HepG2 (cell line): Measurements from ENCODE around the gene CD83. TPM values are rescaled to one million over a fixed set of nuclear protein-coding genes. Genes with fewer than 3 reads are reported as not detected.
A peak's percentile ranks its signal among the peaks of the same experiment; 100 is the strongest.

Experiments
- ATAC-seq: fragments of 200-7000 bp; cut with Tn5 transposase; 3 replicates; pipeline ENCODE4 v1.9.1; 2020; ENCODE audit warnings: mild to moderate bottlenecking, moderate library complexity
- BruUV-seq: library from RNA; stranded (reverse); fragments of 400-500 nt; replicated peaks from 2 replicates; lab custom pipeline; 2021; lab: Mats Ljungman, UMichigan
- CTCF ChIA-PET: fragments of 300-600 bp; formaldehyde crosslinking; extraction: SDS; loops from one replicate; lab custom pipeline; 2021; ENCODE audit warnings: low total read pairs, inconsistent platforms, low intra/inter-chr PET ratio; lab: Yijun Ruan, JAX
- POLR2A ChIA-PET: fragments of 350-600 bp; sonication (Branson Sonifier 250); formaldehyde crosslinking; loops from one replicate; lab custom pipeline; 2020; ENCODE audit warnings: antibody characterized with exemption, inconsistent platforms; lab: Yijun Ruan, JAX
- DNase-seq: peaks from one replicate; pipeline ENCODE4 v3.0.0-alpha.2; 2015; ENCODE audit warnings: low spot score
- FAIRE-seq: peaks from 3 replicates; lab custom pipeline; 2011; peaks lifted over from hg19 to GRCh38; lab: Jason Lieb, UNC
- H2AFZ ChIP-seq: one replicate; pipeline ENCODE4 v1.6.1; 2011; ENCODE audit warnings: low read length, inconsistent platforms
- H3K27ac ChIP-seq: fragments of 300-600 bp; 3 replicates; pipeline ENCODE4 v1.8.0; 2011; ENCODE audit warnings: mixed run types, mild to moderate bottlenecking, mixed read lengths, low read length, inconsistent platforms; ENCODE audit not compliant: insufficient read depth; ENCODE audit errors: extremely low read length
- H3K27me3 ChIP-seq, 2 experiments: fragments of 200-600 bp in 1 of 2; 2 replicates in 1 of 2; 3 replicates in 1 of 2; pipeline versions ENCODE4 v1.6.0 to v1.8.0; 2011; ENCODE audit warnings: low read length in 2 of 2, mild to moderate bottlenecking in 2 of 2, moderate library complexity in 2 of 2, inconsistent platforms in 1 of 2; ENCODE audit not compliant: insufficient read depth in 2 of 2, control insufficient read depth in 1 of 2
- H3K36me3 ChIP-seq, 2 experiments: fragments of 200-600 bp in 1 of 2; replicated peaks in 1 of 2; 2 replicates in 1 of 2; 3 replicates in 1 of 2; pipeline versions ENCODE4 v1.5.1 to v1.8.0; 2011; ENCODE audit warnings: low read length in 2 of 2, inconsistent platforms in 1 of 2; ENCODE audit not compliant: insufficient read depth in 2 of 2, control insufficient read depth in 1 of 2
- H3K4me1 ChIP-seq: 2 replicates; pipeline ENCODE4 v1.5.1; 2012; ENCODE audit warnings: low read length, inconsistent platforms; ENCODE audit not compliant: insufficient read depth
- H3K4me2 ChIP-seq: 2 replicates; pipeline ENCODE4 v1.6.0; 2011; ENCODE audit warnings: low read depth, low read length, inconsistent platforms
- H3K4me3 ChIP-seq, 3 experiments: fragments of 200-600 bp in 1 of 3; sonication (generic), shearing (Covaris generic) in 1 of 3; replicated peaks in 1 of 3; 2 replicates each; pipeline ENCODE4 v1.5.1; 2011 to 2016; ENCODE audit warnings: low read length in 3 of 3, inconsistent platforms in 2 of 3, low read depth in 2 of 3, mild to moderate bottlenecking in 2 of 3, control low read depth in 1 of 3, mixed read lengths in 1 of 3; ENCODE audit not compliant: insufficient read depth in 1 of 3
- H3K79me2 ChIP-seq: one replicate; pipeline ENCODE4 v1.6.1; 2011; ENCODE audit warnings: low read length, inconsistent platforms; ENCODE audit not compliant: insufficient read depth
- H3K9ac ChIP-seq: 2 replicates; pipeline ENCODE4 v1.6.0; 2011; ENCODE audit warnings: mild to moderate bottlenecking, low read depth, low read length, inconsistent platforms; ENCODE audit not compliant: insufficient read depth
- H3K9me3 ChIP-seq: 2 replicates; pipeline ENCODE4 v1.5.1; 2012; ENCODE audit warnings: mild to moderate bottlenecking, low read length
- H4K20me1 ChIP-seq: 2 replicates; pipeline ENCODE4 v1.6.0; 2011; ENCODE audit warnings: inconsistent platforms, mild to moderate bottlenecking, low read length, moderate library complexity; ENCODE audit not compliant: insufficient read depth
- GRHL1 ChIP-seq: sonication (generic); formaldehyde crosslinking; conservative IDR thresholded peaks from 2 replicates; pipeline ENCODE4 v1.8.0; 2022; ENCODE audit warnings: missing genetic modification reagents
- HES4 ChIP-seq: sonication (generic); formaldehyde crosslinking; IDR thresholded peaks from 2 replicates; pipeline ENCODE4 v1.9.0; 2021; ENCODE audit warnings: mild to moderate bottlenecking, missing genetic modification reagents, borderline replicate concordance
- JARID2 ChIP-seq: sonication (generic); formaldehyde crosslinking; IDR thresholded peaks from 2 replicates; pipeline ENCODE4 v1.8.1; 2023; ENCODE audit warnings: missing genetic modification reagents, inconsistent platforms; ENCODE audit not compliant: insufficient replicate concordance
- NFE2L2 ChIP-seq: fragments of 150-350 bp; IDR thresholded peaks from 2 replicates; pipeline ENCODE4 v1.6.1; 2014; ENCODE audit warnings: low read length
- PREB ChIP-seq: sonication (generic); formaldehyde crosslinking; IDR thresholded peaks from 2 replicates; pipeline ENCODE4 v1.4.0; 2020; ENCODE audit warnings: missing genetic modification reagents
- SIX4 ChIP-seq: sonication (generic); formaldehyde crosslinking; IDR thresholded peaks from 2 replicates; pipeline ENCODE4 v1.4.0; 2020; ENCODE audit warnings: missing genetic modification reagents
- SMAD3 ChIP-seq: sonication (generic); formaldehyde crosslinking; IDR thresholded peaks from 2 replicates; pipeline ENCODE4 v1.4.0; 2020; ENCODE audit warnings: missing genetic modification reagents
- SMC3 ChIP-seq: IDR thresholded peaks from 2 replicates; pipeline ENCODE4 v1.6.1; 2011; ENCODE audit warnings: low read length, improper control_type of control experiment
- SNAPC2 ChIP-seq: sonication (generic); formaldehyde crosslinking; IDR thresholded peaks from 2 replicates; pipeline ENCODE4 v1.8.1; 2022; ENCODE audit warnings: mild to moderate bottlenecking, missing genetic modification reagents
- U2AF1 ChIP-seq: fragments of 200-400 bp; formaldehyde crosslinking; optimal IDR thresholded peaks from 2 replicates; pipeline ENCODE3; 2017; ENCODE audit warnings: mild to moderate bottlenecking, low read depth, low read length
- ZNF207 ChIP-seq: fragments of 450-650 bp; IDR thresholded peaks from 2 replicates; pipeline ENCODE4 v1.6.1; 2016; ENCODE audit warnings: antibody characterized with exemption, borderline replicate concordance
- ZNF30 ChIP-seq: sonication (generic); formaldehyde crosslinking; IDR thresholded peaks from 2 replicates; pipeline ENCODE4 v1.5.0; 2020; ENCODE audit warnings: mild to moderate bottlenecking, missing genetic modification reagents
- ZNF326 ChIP-seq: sonication (generic); formaldehyde crosslinking; IDR thresholded peaks from 2 replicates; pipeline ENCODE4 v1.4.0; 2020; ENCODE audit warnings: missing genetic modification reagents, borderline replicate concordance
- ZNF430 ChIP-seq: sonication (generic); formaldehyde crosslinking; IDR thresholded peaks from 2 replicates; pipeline ENCODE4 v1.9.0; 2021; ENCODE audit warnings: mild to moderate bottlenecking, missing genetic modification reagents
- ZNF790 ChIP-seq: sonication (generic); formaldehyde crosslinking; IDR thresholded peaks from 2 replicates; pipeline ENCODE4 v1.8.0; 2022; ENCODE audit warnings: missing genetic modification reagents, mild to moderate bottlenecking, borderline replicate concordance
- ZSCAN5A ChIP-seq: sonication (generic); formaldehyde crosslinking; IDR thresholded peaks from 2 replicates; pipeline ENCODE4 v1.8.0; 2022; ENCODE audit warnings: mild to moderate bottlenecking, missing genetic modification reagents, borderline replicate concordance
- WGBS: methylation state at CpG from one replicate; pipeline ENCODE4 v1.1.6; 2017; ENCODE audit warnings: low lambda C conversion rate; 5-methylcytosine and 5-hydroxymethylcytosine counted together
- in situ Hi-C: cut with HindIII; loops from 2 replicates; pipeline ENCODE4 v1.10.0; 2017; ENCODE audit warnings: low pct_unique_long_range_greater_than_20kb; ENCODE audit not compliant: extremely low pct_ligation_motif_present
- intact Hi-C: fragments of 100-400 bp; cut with micrococcal nuclease; formaldehyde crosslinking; loops from one replicate; pipeline ENCODE4 v1.10.0; 2022; ENCODE audit not compliant: unreplicated experiment
- polyA plus RNA-seq, 8 experiments: library from polyadenylated mRNA; depleted of rRNA in 3 of 8; stranded (reverse) in 7 of 8; unstranded in 1 of 8; fragments of >200 nt; fragmentation: Illumina TruSeq in 4 of 8; extraction: Trizol in 4 of 8; gene quantifications; 2 replicates each; pipeline versions ENCODE4 v1.2.1 to v1.2.3, GENCODE V29; 2011 to 2016; ENCODE audit warnings: low read depth in 4 of 8, missing spikeins in 1 of 8, mixed read lengths in 1 of 8; ENCODE audit not compliant: insufficient read depth in 1 of 8
- total RNA-seq, 5 experiments: library from RNA; depleted of rRNA; stranded (reverse); fragments of >200 nt; fragmentation: Illumina TruSeq; extraction: Trizol; gene quantifications; 2 replicates each; pipeline ENCODE4 v1.2.3, GENCODE V29; 2016; ENCODE audit warnings: low read depth in 1 of 5
- TF ChIP-seq, protein P1 (sequence below): sonication (generic); formaldehyde crosslinking; IDR thresholded peaks from 2 replicates; pipeline ENCODE4 v1.4.0; 2020; ENCODE audit warnings: mild to moderate bottlenecking, missing genetic modification reagents

Gene CD83
- total and polyA plus RNA-seq, 2 of the 13 experiments (the other 11 are each of a cell fraction or from before 2014, with no cell fraction given) = 0.46 to 2.3 TPM

GRCh38 chr6:14131579-14131978 lies 14.0 kb downstream of the CD83 start:
- CTCF ChIA-PET = no interaction called here
- FAIRE-seq = no peak
- H3K9me3 ChIP-seq = no peaks in the 10 kb centered on the region
- 82% methylated on average over 7 of the region's 7 CpGs for WGBS
- intact Hi-C loops = no loop called here
- POLR2A ChIA-PET = no interaction called here
- no peaks in the 10 kb centered on the region for H3K36me3 ChIP-seq
- no peak for DNase-seq
- BruUV-seq = no TSS peak
- H2AFZ ChIP-seq = no peak overlapping the region
- no peak for ATAC-seq
- no peaks in the 10 kb centered on the region for H4K20me1 ChIP-seq
- peak overlapping the region; percentile 56; the same call in 1 of the 2 replicates for H3K4me2 ChIP-seq
- no peak overlapping the region for H3K9ac ChIP-seq
- in situ Hi-C loops = no loop called here
- TF ChIP-seq, protein P1, sequence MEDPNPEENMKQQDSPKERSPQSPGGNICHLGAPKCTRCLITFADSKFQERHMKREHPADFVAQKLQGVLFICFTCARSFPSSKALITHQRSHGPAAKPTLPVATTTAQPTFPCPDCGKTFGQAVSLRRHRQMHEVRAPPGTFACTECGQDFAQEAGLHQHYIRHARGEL (CRISPR knock-in tag) = no peak
- TF ChIP-seq PREB (CRISPR knock-in tag) (no peak), SIX4 (CRISPR knock-in tag) (no peak), SNAPC2 (CRISPR knock-in tag) (no peak), GRHL1 (CRISPR knock-in tag) (no peak), ZNF30 (CRISPR knock-in tag) (no peak), U2AF1 (no peak), SMC3 (no peak), ZNF207 (no peak), ZSCAN5A (CRISPR knock-in tag) (no peak), JARID2 (CRISPR knock-in tag) (no peak), ZNF430 (CRISPR knock-in tag) (no peak), ZNF326 (CRISPR knock-in tag) (no peak), SMAD3 (CRISPR knock-in tag) (no peak), ZNF790 (CRISPR knock-in tag) (no peak), HES4 (no peak), NFE2L2 (no peak)
- no peaks in the 10 kb centered on the region for H3K79me2 ChIP-seq
- H3K27ac ChIP-seq = no peak overlapping the region
- H3K4me3 ChIP-seq = no peak overlapping the region
- H3K27me3 ChIP-seq = no peaks in the 10 kb centered on the region
- peaks cover 25% of the 10 kb centered on the region for H3K4me1 ChIP-seq
